ENCODE data around the gene CADM4. TPM values are rescaled to one million over a fixed set of nuclear protein-coding genes. Genes with fewer than 3 reads are reported as not detected.
"Not testable (repeated sequence)": the region's sequence is repeated elsewhere in the genome, so short reads cannot be mapped to it uniquely, and the experiment has no call there.

CADM4 gene
- total RNA-seq, 1 donor from 2014 or later, result 10.5 TPM

GRCh38 chr19:43667126-43667875 lies 27.7 kb upstream of the CADM4 start:
- intact Hi-C loops (cut with micrococcal nuclease), result no loop called here
- DNase-seq, result peak; percentile 38
- ATAC-seq, result no peak

- intact Hi-C loops (cut with micrococcal nuclease), result no loop called here
- DNase-seq, result no peak
These were observed 24.4 kb upstream of the CADM4 start for GRCh38 chr19:43664018-43664417.

GRCh38 chr19:43662487-43662886 lies 22.8 kb upstream of the CADM4 start:
- intact Hi-C loops (cut with micrococcal nuclease), result no loop called here
- ATAC-seq, result no peak
- DNase-seq, result no peak

More at GRCh38 chr19:43664018-43664417, 24.4 kb upstream of the CADM4 start:
- no peak for ATAC-seq

- DNase-seq (no peak), ATAC-seq (no peak)
- intact Hi-C loops (cut with micrococcal nuclease), result no loop called here
These were observed 21.3 kb upstream of the CADM4 start for GRCh38 chr19:43660971-43661360.

- no peak for DNase-seq
- no peak for ATAC-seq
- intact Hi-C loops (cut with micrococcal nuclease), result no loop called here
These were observed 20.8 kb upstream of the CADM4 start for GRCh38 chr19:43660301-43660970.

GRCh38 chr19:43658494-43658893 lies 18.8 kb upstream of the CADM4 start:
- DNase-seq, result no peak
- intact Hi-C loops (cut with micrococcal nuclease), result no loop called here
- ATAC-seq, result no peak

- ATAC-seq, result no peak
- intact Hi-C loops (cut with micrococcal nuclease), result no loop called here
- DNase-seq, result no peak
These were observed 18.4 kb upstream of the CADM4 start for GRCh38 chr19:43658001-43658400.

GRCh38 chr19:43656436-43656835 lies 16.8 kb upstream of the CADM4 start:
- ATAC-seq (no peak), DNase-seq (no peak)
- intact Hi-C loops (cut with micrococcal nuclease), result no loop called here

GRCh38 chr19:43652546-43652874 lies 12.9 kb upstream of the CADM4 start:
- intact Hi-C loops (cut with micrococcal nuclease), result no loop called here
- DNase-seq (no peak), ATAC-seq (no peak)

- intact Hi-C loops (cut with micrococcal nuclease), result no loop called here
- DNase-seq (peak; percentile 60), ATAC-seq (peak; percentile 80)
These were observed 12.3 kb upstream of the CADM4 start for GRCh38 chr19:43651758-43652545.

- intact Hi-C loops (cut with micrococcal nuclease), result not testable (repeated sequence)
These were observed 10.6 kb upstream of the CADM4 start for GRCh38 chr19:43650276-43650675.

GRCh38 chr19:43649514-43649913 lies 9.9 kb upstream of the CADM4 start:
- ATAC-seq (no peak), DNase-seq (no peak)
- intact Hi-C loops (cut with micrococcal nuclease), result no loop called here

More at GRCh38 chr19:43650276-43650675, 10.6 kb upstream of the CADM4 start:
- not testable (repeated sequence) for ATAC-seq, DNase-seq

GRCh38 chr19:43648633-43649032 lies 9.0 kb upstream of the CADM4 start:
- ATAC-seq (no peak), DNase-seq (no peak)
- intact Hi-C loops (cut with micrococcal nuclease), result no loop called here

- intact Hi-C loops (cut with micrococcal nuclease), result no loop called here
- DNase-seq (no peak), ATAC-seq (no peak)
These were observed 4.5 kb upstream of the CADM4 start for GRCh38 chr19:43644181-43644580.

GRCh38 chr19:43643326-43643725 lies 3.7 kb upstream of the CADM4 start:
- ATAC-seq (no peak), DNase-seq (no peak)
- intact Hi-C loops (cut with micrococcal nuclease), result no loop called here

- ATAC-seq (no peak), DNase-seq (no peak)
- intact Hi-C loops (cut with micrococcal nuclease), result no loop called here
These were observed 2.9 kb upstream of the CADM4 start for GRCh38 chr19:43642531-43642930.

- no peak for DNase-seq
- no peak for ATAC-seq
- intact Hi-C loops (cut with micrococcal nuclease), result no loop called here
These were observed 1.7 kb upstream of the CADM4 start for GRCh38 chr19:43641333-43641732.

GRCh38 chr19:43640424-43640757 lies 741 bp upstream of the CADM4 start:
- no peak for DNase-seq
- ATAC-seq, result peak; percentile 11
- intact Hi-C loops (cut with micrococcal nuclease), result no loop called here

- intact Hi-C loops (cut with micrococcal nuclease), result no loop called here
- ATAC-seq, result no peak
- DNase-seq, result no peak
These were observed 593 bp downstream of the CADM4 start for GRCh38 chr19:43638995-43639518.
